ENCODE measurements around the gene ZNF140.

DNA sequence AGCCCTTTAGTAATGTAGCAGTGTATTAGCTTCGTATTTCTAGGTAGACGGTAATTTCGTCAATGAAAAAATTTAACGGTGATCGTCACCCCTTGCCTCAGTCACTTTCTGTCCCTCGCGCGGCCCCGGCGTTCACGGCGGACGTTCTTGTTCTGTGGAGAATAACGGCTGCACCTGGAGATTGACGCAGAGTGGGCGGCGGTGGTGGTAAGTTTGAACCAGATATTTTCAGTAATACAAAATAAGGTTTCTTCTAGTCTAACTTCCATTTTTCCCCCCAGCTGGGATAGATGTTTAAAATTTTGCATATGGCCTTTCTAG lies 50.0 kb downstream of the ZNF140 start:
- TF ChIP-seq, protein P1, sequence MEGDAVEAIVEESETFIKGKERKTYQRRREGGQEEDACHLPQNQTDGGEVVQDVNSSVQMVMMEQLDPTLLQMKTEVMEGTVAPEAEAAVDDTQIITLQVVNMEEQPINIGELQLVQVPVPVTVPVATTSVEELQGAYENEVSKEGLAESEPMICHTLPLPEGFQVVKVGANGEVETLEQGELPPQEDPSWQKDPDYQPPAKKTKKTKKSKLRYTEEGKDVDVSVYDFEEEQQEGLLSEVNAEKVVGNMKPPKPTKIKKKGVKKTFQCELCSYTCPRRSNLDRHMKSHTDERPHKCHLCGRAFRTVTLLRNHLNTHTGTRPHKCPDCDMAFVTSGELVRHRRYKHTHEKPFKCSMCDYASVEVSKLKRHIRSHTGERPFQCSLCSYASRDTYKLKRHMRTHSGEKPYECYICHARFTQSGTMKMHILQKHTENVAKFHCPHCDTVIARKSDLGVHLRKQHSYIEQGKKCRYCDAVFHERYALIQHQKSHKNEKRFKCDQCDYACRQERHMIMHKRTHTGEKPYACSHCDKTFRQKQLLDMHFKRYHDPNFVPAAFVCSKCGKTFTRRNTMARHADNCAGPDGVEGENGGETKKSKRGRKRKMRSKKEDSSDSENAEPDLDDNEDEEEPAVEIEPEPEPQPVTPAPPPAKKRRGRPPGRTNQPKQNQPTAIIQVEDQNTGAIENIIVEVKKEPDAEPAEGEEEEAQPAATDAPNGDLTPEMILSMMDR (IDR thresholded peaks at IDR 0.05; ENCODE audit: low read depth, low read length), result no peak
- no peak for TF ChIP-seq POLR2A (IDR thresholded peaks at IDR 0.05; ENCODE audit: extremely low read depth, insufficient read length)

All from NB4 (cell line).